Measurements from ENCODE around the gene SEPTIN11.

DNA sequence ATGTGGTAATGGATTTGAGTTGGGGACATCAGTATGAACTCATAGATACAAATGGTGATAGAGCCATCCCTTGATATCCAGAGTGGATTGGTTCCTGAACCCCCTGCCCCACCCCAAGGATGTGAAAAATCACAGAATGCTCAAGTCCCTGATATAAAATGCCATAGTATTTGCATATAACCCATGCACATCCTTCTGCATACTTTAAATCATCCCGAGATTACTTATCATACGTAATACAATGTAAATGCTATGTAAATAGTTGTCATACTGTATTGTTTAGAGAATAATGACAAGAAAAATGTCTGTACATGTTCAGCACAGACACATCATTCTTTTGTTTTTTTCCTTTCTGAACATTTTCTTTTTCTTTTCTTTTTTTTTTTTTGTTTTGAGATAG, 18.9 kb upstream of the SEPTIN11 start:
- TF ChIP-seq, protein P1, sequence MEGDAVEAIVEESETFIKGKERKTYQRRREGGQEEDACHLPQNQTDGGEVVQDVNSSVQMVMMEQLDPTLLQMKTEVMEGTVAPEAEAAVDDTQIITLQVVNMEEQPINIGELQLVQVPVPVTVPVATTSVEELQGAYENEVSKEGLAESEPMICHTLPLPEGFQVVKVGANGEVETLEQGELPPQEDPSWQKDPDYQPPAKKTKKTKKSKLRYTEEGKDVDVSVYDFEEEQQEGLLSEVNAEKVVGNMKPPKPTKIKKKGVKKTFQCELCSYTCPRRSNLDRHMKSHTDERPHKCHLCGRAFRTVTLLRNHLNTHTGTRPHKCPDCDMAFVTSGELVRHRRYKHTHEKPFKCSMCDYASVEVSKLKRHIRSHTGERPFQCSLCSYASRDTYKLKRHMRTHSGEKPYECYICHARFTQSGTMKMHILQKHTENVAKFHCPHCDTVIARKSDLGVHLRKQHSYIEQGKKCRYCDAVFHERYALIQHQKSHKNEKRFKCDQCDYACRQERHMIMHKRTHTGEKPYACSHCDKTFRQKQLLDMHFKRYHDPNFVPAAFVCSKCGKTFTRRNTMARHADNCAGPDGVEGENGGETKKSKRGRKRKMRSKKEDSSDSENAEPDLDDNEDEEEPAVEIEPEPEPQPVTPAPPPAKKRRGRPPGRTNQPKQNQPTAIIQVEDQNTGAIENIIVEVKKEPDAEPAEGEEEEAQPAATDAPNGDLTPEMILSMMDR (IDR thresholded peaks at IDR 0.05) = no peak
- TF ChIP-seq POLR2A (IDR thresholded peaks at IDR 0.05) = no peak
